Measurements from ENCODE around the gene BLMH. TPM values are rescaled to one million over a fixed set of nuclear protein-coding genes. Genes with fewer than 3 reads are reported as not detected.

Gene BLMH
- total RNA-seq, 1 experiment from 2014 or later, result 51.2 TPM

DNA sequence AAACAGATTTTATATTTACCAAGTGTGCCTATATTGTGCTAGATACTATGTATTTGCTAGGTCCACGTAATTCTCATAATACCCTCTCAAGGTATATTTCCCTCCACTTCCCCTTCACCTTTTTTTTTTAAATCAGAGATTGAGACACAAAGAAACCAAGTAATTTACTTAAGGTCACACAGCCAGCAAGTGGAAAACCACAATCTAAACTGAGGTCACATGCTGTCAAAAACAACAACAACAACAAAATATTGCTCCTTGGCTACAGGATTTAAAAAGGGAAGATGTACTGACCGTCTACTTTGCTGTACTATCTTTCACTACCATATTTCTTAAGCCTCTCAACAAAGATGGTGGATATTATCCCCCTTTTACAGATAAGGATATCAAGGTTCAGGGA is 15.8 kb downstream of the BLMH start:
- Histone ChIP-seq H3K79me2 (ENCODE audit: insufficient read depth, low read length) (no peaks in the 10 kb centered on the region), H3K36me3 (ENCODE audit: control insufficient read depth in 1 of 2, insufficient read depth in 2 of 2, low read length in 2 of 2) (peaks cover 31 to 44% of the 10 kb centered on the region in 2 experiments; a peak in 3 of 4 replicates), H3K9me2 (ENCODE audit: insufficient read depth) (no peaks in the 10 kb centered on the region), H3K9ac (ENCODE audit: low read length) (no peak overlapping the region), H4K20me1 (ENCODE audit: insufficient read depth) (no peaks in the 10 kb centered on the region), H3K4me3 (replicated peaks in 1 of 2; ENCODE audit: low read depth in 1 of 2, low read length in 2 of 2) (no peak overlapping the region), H2AFZ (ENCODE audit: low read depth, low read length, poor library complexity, severe bottlenecking) (no peak overlapping the region), H3K9me3 (ENCODE audit: control insufficient read depth in 1 of 2, insufficient read depth in 1 of 2, low read depth in 1 of 2, low read length in 2 of 2) (no peaks in the 10 kb centered on the region), H3K4me1 (ENCODE audit: control insufficient read depth in 1 of 2, insufficient read depth in 2 of 2, low read length in 2 of 2) (no peaks in the 10 kb centered on the region), H3K27ac (ENCODE audit: low read depth, low read length) (no peak overlapping the region), H3K4me2 (ENCODE audit: low read length) (no peak overlapping the region), H3K27me3 (ENCODE audit: insufficient read depth, low read length) (no peaks in the 10 kb centered on the region)
- BruUV-seq (replicated peaks), result no TSS peak
- DNase-seq (ENCODE audit: low read depth, low spot score) (no peak), ATAC-seq (no peak)
- POLR2A ChIA-PET, result no interaction called here
- CTCF ChIA-PET, result no interaction called here
- intact Hi-C loops (cut with micrococcal nuclease), result no loop called here
- TF ChIP-seq, protein P1, sequence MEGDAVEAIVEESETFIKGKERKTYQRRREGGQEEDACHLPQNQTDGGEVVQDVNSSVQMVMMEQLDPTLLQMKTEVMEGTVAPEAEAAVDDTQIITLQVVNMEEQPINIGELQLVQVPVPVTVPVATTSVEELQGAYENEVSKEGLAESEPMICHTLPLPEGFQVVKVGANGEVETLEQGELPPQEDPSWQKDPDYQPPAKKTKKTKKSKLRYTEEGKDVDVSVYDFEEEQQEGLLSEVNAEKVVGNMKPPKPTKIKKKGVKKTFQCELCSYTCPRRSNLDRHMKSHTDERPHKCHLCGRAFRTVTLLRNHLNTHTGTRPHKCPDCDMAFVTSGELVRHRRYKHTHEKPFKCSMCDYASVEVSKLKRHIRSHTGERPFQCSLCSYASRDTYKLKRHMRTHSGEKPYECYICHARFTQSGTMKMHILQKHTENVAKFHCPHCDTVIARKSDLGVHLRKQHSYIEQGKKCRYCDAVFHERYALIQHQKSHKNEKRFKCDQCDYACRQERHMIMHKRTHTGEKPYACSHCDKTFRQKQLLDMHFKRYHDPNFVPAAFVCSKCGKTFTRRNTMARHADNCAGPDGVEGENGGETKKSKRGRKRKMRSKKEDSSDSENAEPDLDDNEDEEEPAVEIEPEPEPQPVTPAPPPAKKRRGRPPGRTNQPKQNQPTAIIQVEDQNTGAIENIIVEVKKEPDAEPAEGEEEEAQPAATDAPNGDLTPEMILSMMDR (IDR thresholded peaks at IDR 0.05 in 2 of 3, conservative IDR thresholded peaks at IDR 0.05 in 1 of 3; ENCODE audit: borderline replicate concordance in 1 of 3, insufficient read depth in 1 of 3, low read depth in 2 of 3, low read length in 2 of 3), result no peak
- TF ChIP-seq ELF1 (IDR thresholded peaks at IDR 0.05; ENCODE audit: borderline replicate concordance, low read depth) (no peak), YY1 (IDR thresholded peaks at IDR 0.05; ENCODE audit: extremely low read depth, insufficient replicate concordance, low read depth, low read length) (no peak), RAD21 (IDR thresholded peaks at IDR 0.05; ENCODE audit: low read depth) (no peak)
- TF ChIP-seq, protein P2, sequence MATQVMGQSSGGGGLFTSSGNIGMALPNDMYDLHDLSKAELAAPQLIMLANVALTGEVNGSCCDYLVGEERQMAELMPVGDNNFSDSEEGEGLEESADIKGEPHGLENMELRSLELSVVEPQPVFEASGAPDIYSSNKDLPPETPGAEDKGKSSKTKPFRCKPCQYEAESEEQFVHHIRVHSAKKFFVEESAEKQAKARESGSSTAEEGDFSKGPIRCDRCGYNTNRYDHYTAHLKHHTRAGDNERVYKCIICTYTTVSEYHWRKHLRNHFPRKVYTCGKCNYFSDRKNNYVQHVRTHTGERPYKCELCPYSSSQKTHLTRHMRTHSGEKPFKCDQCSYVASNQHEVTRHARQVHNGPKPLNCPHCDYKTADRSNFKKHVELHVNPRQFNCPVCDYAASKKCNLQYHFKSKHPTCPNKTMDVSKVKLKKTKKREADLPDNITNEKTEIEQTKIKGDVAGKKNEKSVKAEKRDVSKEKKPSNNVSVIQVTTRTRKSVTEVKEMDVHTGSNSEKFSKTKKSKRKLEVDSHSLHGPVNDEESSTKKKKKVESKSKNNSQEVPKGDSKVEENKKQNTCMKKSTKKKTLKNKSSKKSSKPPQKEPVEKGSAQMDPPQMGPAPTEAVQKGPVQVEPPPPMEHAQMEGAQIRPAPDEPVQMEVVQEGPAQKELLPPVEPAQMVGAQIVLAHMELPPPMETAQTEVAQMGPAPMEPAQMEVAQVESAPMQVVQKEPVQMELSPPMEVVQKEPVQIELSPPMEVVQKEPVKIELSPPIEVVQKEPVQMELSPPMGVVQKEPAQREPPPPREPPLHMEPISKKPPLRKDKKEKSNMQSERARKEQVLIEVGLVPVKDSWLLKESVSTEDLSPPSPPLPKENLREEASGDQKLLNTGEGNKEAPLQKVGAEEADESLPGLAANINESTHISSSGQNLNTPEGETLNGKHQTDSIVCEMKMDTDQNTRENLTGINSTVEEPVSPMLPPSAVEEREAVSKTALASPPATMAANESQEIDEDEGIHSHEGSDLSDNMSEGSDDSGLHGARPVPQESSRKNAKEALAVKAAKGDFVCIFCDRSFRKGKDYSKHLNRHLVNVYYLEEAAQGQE (IDR thresholded peaks at IDR 0.05; ENCODE audit: low read depth), result no peak
- TF ChIP-seq, protein P3, sequence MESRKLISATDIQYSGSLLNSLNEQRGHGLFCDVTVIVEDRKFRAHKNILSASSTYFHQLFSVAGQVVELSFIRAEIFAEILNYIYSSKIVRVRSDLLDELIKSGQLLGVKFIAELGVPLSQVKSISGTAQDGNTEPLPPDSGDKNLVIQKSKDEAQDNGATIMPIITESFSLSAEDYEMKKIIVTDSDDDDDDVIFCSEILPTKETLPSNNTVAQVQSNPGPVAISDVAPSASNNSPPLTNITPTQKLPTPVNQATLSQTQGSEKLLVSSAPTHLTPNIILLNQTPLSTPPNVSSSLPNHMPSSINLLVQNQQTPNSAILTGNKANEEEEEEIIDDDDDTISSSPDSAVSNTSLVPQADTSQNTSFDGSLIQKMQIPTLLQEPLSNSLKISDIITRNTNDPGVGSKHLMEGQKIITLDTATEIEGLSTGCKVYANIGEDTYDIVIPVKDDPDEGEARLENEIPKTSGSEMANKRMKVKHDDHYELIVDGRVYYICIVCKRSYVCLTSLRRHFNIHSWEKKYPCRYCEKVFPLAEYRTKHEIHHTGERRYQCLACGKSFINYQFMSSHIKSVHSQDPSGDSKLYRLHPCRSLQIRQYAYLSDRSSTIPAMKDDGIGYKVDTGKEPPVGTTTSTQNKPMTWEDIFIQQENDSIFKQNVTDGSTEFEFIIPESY (IDR thresholded peaks at IDR 0.05; ENCODE audit: extremely low read depth, insufficient replicate concordance, low read length), result no peak
- RAD21 ChIA-PET (ENCODE audit: low non-redundant PET in 1 of 2, low total read pairs in 2 of 2, uncharacterized antibody in 2 of 2, unreplicated experiment in 2 of 2), result no interaction called here
